HG03571 (cell line): Measurements from ENCODE around the gene PLEKHG3.

ENCODE experiments used
- ATAC-seq: cut with Tn5 transposase; IDR thresholded peaks from one replicate; pipeline ENCODE4 v1.9.1; 2021; ENCODE audit not compliant: unreplicated experiment

The PLEKHG3 gene

DNA sequence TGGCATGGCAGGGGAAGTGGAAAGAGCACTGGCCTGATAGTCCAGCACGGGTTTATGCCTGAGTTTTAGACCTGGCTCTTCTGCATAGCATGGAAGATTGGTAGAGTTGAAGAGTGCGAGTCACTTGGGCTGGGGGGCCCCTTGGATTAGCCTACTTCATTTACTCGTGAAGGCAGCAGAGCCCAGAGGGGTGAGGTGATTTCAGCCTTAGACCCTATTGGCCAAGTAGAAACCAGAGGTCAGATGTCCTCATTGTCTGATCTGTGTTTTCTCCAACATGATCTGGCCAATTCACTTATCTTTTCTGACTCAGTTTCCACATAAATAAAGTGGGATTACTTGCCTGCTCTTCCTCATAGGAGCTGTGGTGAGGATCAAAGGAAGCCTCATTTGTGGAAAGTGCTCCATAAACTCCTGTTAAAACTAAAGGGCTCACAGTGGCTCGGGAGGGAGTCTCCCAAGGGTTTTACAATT, 1.9 kb downstream of the PLEKHG3 start:
- ATAC-seq, result no peak

DNA sequence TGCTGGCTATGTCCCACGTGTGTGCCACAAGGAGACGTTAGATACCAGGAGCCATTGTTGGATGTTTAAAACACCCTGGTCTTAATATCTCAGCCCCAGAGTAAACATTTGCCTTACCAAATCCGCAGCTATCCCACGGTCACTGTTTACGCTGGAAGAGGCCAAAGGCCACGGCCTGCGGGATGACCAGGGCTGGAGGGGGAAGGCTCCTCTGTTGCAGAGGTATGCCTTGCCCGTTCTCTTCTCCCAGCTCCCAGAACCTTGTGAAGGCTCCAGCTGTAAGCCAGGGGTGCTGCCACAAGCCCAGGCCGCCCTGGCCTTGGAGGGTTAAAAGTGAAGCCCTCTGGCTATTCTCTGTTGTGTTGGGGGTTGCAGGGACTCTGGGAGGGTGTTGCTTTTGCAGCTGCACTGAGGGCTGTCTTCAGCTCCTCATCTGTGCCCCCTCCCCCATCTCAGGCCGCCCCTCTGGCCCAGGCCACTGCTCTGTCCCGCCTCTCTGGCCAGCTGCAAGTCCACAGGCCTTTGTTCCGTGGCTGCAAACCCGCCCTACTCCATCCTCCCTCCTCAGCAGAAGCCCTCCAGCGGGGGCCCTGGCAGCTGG, 2.5 kb downstream of the PLEKHG3 start:
- no peak for ATAC-seq

DNA sequence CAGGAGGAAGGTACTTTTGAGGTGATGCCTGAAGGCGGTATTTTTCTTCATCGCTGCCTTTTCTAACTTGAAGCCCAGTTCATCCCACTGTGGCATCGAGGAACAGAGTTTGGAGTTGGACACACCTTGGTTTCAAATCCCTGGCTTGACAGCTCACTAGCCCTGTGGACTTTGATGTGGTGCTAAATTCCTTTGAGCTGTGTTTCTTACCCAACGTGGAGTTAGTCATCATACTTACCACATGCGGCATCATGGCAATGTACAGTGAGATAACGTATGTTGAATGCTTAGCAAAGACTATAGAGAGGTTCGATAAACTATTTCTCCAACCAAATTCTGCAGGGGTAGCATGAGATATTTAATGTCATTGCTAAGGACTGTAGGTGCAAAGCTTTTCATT, 3.4 kb downstream of the PLEKHG3 start:
- no peak for ATAC-seq

DNA sequence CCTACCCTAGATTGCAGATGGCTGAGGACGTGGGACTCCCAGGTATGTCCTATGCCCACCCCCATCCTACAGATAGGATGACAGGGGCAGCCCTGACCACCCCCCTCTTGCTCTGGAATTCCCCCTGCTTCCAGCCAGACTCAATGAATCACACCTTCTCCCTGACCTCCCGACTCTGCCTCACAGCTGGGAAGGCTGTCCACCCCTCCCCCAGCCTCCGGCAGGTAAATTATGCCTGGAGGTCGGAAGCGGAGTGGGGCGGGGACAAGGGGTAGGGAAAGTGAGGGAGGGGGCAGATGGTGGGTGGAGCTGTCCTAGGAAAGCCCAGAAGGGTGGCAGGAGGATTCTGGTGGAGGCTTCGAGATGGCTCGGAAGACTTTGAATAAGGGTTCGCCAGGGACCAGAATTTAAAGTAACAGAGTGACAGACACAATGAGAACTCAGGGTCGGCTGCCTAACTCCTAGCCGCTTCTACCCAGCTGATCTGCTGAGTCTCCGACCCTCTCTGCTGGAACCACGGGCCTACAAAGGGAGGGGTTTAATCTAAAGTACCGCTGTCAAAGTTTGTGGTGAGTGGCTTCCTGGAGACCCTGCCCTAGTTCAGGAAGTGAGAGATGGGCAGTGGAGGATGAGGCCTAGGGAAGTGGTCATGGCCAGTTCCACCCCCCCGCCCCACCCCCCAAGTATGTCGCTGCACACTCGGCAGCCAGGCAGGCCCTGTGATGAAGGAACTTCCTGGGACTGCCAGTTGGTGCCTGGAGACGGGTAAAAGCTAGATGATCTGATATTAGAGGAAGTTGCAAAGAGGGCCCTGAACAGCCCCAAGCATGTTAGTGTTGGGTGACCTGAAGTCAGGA, 4.2 kb downstream of the PLEKHG3 start:
- ATAC-seq, result no peak

DNA sequence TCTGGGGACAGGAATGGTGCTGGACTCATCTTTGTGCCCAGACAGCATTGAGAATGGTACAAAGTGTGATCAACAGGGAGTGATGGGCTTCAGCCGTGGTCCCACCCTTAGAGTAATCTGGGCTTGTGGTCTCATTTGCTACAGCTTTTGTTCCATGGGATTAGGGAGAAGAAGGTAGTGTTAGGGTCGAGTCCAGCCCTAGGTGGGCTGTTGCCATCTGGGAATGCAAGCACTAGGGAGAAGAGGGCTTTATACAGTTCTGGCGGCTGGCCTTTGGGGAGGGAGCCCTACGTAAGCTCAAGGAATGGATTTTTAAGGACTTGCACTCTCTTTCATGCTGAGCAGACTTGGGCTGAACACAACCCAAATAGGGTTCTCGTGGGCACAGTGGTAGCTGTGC, 4.9 kb downstream of the PLEKHG3 start:
- no peak for ATAC-seq

DNA sequence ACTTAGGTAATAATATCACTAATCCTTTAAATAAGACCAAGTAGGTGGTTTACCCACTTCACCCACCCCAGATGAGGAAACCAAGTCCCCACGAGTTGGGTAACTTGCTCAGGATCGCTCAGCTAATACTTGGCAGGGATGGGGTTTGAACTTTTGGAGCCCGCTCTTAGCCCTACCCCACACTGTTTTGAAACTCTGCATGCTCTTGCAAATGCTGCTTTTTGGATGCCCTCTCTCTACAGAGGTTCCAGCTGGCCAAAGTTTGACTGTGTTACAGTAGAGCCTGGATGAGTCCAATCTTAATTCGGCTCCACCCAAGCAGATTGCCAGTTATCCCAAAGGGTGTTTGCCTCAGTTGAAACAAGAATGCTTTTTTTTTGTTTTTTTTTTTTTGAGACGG, 6.8 kb downstream of the PLEKHG3 start:
- no peak for ATAC-seq

DNA sequence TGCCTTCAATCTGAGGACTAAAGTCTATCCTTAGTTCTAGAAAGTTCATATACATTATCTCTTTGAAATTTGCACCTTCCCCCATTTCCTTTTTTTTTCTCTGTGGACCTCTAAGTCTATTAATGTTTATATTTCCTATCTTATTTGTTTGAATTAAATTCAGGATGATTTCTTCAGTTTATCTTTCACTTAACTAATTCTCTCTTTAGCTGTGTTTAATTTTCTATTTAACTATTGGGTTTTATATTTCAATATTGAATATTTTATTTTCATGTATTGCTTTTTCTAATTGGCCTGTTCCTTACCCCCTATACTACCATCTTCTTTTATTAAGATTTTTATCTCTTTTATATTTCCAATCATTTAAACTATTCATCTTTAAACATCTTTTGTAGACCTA, 9.5 kb downstream of the PLEKHG3 start:
- no peak for ATAC-seq

DNA sequence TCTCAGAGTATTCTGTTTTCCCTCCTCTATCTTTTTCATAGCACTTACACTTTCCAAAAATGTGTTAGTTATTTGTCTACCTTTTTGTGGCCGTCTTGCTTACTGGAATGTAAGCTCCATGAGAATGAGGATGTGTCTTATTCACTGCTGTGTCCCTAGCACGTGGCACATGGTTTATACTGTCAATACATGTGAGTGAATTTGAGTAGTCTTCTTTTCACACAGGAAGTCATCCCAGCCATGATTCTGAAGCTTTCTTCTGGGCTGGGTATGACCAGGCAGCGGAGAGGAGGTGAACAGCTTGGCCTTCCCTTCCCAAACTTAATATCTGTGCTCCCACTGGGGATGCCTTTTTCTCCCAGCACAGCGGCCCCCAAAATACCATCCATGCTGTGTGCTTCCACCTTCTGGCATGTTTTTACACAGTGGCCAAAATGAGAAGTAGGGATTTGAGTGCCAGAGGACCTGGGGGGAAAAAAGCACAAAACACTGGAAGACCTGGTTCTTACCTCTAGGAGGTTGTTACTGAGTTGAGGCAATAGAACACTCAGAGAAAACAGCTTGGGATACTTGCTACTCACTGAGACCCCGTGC, 10.3 kb downstream of the PLEKHG3 start:
- ATAC-seq, result no peak

DNA sequence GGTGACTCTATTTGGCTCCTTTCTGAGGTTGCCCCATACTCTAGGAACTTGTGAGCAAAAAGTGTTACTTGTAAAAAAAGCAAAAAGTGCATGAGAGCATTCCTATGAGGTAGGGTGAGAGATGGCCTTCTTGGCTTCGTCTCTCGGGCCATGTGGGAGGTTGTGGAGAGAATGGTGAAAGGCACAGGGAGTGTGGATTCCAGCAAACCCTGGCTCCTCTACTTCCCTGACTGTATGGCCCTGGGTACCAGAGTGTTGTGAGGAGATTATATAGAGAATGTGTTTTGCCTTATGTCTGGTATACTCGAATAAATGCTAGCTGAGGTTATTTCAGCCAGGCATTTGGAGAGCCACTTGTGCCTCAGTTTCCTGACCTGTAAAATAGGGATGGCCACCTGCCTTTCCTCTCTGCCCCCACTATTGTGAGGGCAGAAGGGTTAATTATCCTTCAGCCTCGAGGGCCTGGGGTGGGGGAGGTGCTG, 11.0 kb downstream of the PLEKHG3 start:
- no peak for ATAC-seq

DNA sequence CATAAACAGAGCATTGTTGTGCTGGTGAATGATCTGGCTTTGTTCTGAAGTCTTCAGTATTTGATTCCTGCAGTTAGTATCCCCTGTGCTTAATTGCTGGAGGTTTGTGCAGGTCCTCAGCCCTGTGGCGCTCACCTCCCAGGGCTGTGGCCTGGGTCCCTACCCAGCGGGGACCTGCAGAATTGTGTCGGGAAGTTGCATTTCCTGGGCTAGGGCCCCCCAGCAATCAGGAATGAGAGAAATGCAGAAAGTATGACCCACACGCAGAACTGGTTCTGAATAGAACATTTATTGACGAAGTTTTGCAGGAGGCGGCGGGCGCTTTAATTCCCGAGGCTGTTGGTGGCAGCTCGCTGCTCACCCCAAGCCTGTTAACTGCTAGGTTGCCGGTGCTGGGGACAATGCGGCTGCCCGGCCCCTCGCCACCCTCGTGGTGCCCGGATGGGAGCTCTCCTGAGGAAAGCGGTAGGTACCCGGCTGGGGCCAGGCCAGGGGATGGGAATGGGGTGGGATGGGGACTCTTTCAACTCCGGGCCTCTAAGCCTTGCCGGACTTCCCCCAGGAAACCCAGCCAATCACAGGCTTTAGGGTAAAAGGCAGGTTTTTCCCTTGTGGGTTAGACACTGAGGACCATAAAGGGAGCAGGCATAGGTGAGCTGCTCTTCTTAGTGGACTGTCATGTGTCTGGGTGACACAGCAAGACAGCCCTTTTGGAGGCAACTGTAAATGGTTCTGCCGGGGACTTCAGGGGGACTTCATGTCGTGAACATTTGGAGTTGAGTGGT, 11.6 kb downstream of the PLEKHG3 start:
- no peak for ATAC-seq

DNA sequence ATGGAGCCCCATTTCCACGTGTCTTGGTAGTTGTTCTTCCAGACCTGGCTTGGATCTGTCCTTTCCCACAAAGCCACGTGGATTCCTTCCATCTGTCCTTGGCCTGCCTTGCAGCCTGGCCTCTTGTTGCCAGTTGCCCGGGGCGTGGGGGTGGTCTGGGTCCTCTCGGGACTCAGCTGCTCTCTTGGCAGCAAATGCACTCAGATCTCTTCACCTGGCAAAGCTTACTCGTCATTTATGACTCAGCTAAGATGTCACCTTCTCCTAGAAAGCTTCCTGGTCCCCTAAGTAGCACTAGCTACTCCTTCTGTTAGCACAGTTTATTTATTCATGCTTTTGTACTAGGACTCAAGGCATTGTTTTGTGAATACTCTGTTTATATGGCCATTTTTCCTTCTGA, 13.6 kb downstream of the PLEKHG3 start:
- no peak for ATAC-seq

DNA sequence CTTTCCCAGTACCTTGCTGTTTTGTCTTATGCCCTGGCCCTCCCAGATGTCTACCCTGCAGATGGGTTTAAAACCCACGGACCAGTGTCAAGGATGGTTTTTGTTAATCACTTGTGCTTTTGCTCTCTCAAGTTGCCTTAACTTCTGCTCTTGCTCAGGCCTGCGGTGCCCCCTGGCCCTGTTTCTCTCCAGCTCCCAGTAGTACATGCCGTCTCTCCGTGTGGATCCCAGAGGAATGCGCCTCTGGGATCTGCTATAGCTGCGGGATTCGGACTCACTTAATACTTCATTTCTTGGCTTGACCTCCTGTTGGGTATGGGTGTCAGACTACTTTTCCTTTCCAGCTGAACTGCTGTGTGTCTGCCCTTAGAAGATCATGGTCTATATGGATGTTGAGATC, 14.5 kb downstream of the PLEKHG3 start:
- ATAC-seq, result no peak

DNA sequence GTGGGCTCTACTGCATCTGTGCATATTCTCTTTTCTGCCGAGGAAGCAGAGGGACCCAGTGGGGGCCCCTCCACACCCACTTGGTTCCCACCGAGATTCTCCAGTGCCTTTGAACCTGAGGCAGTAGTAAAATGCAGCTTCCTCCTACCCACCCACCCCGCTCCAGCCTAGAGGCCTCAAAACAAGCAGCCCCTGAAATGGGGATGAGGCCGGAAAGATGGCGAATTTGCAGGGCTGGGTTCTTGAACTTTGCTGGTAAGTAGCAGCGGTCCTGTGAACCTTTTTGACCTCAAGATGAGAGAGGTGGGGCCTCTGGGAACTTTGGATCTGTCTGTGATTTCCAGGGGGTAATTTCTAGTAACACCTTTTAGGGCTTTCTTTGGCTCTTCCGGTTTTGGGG, 15.4 kb downstream of the PLEKHG3 start:
- no peak for ATAC-seq

DNA sequence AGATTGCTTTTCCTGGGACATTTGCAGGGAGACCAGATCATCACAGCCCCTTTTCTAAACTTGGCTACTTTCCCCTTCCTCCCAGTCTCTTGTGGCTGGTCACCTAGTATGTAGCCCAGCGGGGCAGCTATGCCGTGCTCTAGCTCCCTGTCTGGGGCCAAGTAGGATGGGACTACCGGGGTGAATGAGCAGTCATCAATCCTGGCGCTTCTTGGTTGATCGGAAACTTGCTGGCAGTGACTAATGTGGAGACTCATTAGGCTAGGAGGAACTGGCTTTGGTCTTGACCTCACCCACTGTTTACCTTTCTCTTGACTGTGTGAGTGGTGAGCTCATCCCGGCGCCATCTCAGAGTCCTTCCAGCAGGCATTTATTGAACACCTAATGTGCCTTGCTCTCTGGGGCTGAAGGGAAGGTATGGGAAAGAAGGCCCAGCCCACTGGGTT, 15.9 kb downstream of the PLEKHG3 start:
- ATAC-seq, result no peak

DNA sequence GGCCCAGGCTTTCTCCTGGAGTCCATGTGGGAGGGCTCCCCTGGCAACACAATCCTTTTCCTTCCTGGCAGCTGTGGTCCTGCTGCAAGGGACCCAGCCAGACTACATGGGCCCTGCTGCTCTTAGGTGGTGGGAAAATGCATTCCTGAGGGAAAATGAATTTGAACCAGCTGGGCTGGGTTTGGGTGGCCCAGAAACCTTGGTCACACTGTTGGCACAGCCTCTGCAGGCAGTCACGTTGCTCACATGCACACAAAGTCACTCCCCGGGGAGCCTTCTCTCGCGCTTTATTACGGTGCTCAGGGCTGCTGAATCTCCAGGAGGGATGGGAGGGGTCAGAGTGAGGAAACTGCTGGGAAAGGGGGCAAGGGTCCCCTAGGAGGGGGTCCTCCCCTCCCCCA, 17.2 kb downstream of the PLEKHG3 start:
- no peak for ATAC-seq

DNA sequence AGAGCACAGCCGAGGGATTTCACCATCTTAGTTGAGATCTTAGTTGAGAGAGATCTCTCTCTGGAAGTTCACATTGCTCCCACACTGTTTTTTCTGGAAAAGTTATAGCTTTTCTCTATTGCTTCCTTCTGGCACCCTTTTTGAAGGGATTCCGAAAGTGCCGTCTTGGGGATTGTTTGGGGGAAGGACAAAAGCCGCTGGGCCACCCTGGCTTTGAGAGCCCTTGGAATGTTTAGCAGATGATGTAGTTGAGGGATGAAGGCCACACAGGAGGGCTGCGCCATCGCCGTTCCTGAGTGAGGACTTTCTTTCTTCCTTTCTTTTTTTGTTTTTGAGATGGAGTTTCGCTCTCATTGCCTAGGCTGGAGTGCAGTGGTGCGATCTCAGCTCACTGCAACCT, 17.7 kb downstream of the PLEKHG3 start:
- no peak for ATAC-seq

DNA sequence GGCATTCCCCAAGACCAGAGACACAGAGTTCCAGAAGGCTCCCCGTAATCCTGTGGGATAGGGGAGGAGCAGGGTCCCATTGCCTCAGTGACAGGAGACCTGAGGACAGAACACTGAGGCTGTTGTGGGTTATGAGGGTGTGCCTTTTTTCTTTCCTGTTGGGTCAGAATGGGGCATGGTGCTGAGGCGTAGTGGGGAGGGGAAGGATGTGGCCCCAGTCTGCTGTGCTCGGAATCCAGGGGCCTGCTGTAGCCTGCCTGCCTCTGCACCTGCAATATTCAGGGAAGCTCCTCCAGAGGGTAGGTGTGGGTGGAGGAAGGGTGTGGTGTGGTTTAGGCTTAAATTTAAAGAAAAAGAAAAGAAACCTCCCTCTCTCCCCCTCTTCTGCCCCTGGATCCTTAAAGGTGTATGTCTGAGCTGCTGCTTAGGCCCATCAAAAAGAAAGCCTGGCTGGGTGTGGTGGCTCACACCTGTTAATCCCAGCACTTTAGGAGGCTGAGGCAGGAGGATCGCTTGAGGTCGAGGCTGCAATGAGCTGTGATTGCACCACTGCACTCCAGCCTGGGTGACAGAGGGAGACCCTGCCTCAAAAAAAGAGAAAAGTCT, 18.7 kb downstream of the PLEKHG3 start:
- no peak for ATAC-seq

DNA sequence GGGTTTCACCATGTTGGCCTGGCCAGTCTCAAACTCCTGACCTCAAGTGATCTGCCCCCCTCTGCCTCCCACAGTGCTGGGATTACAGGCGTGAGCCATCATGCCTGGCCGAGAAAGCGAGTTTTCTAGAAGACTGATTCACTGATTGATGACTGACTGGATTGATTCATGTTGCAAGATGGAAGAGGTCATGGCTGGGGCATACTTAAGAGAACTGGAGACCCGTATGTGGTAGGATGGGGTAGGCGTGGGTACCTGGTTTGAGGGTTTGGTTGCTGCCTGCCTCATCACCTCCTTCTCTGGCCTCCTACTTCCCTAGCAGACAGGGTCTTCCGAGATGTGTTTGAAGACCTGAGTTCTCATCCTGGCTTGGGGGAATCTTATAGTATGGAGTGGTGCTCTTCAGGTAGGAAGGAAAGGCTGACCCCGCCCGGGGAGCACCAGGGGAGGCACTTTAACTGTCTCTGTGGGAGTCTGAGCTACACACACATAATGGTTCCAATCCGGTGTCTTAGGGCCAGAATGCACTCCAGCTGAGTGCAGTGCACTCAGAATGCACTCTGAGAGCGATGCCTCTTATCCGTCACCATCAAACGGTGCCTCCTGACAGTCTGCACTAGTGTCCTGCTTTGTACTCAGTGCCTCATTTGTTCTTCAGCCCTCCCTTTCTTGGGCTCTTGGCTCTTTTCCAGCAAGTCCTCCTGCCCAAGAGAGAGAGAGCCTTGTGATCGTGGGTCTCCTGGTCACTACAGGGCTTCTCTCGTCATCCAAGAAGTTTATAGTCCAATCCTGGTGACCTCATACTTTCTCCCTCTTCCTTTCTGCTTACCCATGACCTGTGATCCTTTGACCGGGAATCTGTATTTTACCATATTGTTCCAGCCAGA, 19.7 kb downstream of the PLEKHG3 start:
- no peak for ATAC-seq

DNA sequence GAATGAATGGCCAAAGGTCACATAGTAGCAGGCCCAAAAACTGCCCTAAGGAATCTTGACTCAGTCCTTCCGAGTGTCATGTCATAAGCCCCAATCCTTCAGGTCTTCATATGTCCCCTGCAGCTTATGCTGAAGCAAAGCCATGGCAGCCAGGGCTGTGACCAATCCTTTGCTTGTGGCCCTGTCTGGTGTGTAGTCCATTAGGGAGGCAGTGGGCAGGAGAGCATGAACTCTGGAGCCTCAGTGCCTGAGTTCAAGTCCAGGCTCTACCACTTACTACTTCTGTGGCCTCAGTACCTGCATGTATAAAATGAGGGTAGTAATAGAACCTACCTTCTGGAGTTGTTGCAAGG, 20.3 kb downstream of the PLEKHG3 start:
- no peak for ATAC-seq

DNA sequence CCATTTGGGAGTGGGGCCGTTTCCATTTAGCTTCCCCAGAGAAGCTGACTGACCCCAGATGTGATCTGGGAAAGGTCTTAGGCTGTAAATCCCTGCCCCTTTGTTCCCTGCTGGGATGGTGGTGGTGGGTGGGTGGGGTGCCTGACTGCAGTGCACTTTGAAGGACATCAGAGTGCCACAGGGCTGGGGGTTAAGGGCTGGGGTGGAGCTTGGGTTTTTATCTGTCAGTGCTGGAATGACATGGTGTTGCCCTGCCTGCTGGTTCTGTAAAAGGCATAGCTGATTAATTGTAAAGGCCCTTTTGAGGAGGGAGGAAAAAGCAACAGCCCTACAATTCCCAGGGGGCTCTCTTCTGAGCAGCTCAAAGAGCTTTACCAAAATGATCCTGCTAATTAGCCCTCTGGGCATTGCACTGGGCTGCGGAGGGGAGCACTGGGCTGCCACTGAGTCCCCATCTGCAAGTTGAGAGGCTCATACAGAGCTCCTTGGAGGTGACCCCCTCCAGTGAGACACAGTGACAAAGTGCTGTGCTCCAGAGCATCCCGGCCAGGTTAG, 21.1 kb downstream of the PLEKHG3 start:
- no peak for ATAC-seq
